ENCODE data around the gene FAM98B. TPM values are rescaled to one million over a fixed set of nuclear protein-coding genes. Genes with fewer than 3 reads are reported as not detected.

FAM98B gene
- total RNA-seq, 1 donor = 9.8 TPM

DNA sequence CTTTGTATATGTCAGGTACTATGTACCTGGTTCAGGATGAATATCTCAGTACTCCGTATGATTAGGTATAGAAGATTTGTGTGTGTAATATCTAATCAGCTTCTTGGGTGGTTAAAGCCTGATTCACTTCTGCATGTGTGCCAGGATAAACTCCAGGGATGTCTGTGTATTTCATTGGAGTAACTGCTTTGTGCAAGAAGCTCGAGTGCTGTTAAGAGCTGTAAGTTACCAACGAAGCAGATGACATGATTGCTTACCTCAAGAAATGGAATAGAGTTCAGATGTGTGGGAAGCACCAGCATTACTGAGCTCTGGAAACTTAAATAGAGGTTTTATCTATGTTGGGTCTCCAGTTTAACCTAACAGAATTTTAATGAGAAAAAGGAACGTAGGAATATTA lies 23.7 kb downstream of the FAM98B start:
- Histone ChIP-seq H3K4me2 (ENCODE audit: insufficient read depth, low read length) (no peak overlapping the region), H3K9me3 (ENCODE audit: low read depth, low read length) (no peaks in the 10 kb centered on the region), H3K4me3 (ENCODE audit: insufficient read depth, low read length) (no peak overlapping the region), H3K27me3 (ENCODE audit: insufficient read depth, low read length) (no peaks in the 10 kb centered on the region), H3K79me2 (ENCODE audit: insufficient read depth, low read length) (no peaks in the 10 kb centered on the region), H2AFZ (ENCODE audit: low read length) (no peak overlapping the region), H4K20me1 (ENCODE audit: insufficient read depth, low read length) (no peaks in the 10 kb centered on the region), H3K4me1 (ENCODE audit: insufficient read depth, low read length) (peaks cover 13% of the 10 kb centered on the region), H3K27ac (ENCODE audit: low read depth, low read length) (no peak overlapping the region), H3K36me3 (ENCODE audit: insufficient read depth, low read length) (peaks cover 18% of the 10 kb centered on the region)
- no peak for DNase-seq (ENCODE audit: insufficient read length, low spot score, missing footprints)
- TF ChIP-seq, protein P1, sequence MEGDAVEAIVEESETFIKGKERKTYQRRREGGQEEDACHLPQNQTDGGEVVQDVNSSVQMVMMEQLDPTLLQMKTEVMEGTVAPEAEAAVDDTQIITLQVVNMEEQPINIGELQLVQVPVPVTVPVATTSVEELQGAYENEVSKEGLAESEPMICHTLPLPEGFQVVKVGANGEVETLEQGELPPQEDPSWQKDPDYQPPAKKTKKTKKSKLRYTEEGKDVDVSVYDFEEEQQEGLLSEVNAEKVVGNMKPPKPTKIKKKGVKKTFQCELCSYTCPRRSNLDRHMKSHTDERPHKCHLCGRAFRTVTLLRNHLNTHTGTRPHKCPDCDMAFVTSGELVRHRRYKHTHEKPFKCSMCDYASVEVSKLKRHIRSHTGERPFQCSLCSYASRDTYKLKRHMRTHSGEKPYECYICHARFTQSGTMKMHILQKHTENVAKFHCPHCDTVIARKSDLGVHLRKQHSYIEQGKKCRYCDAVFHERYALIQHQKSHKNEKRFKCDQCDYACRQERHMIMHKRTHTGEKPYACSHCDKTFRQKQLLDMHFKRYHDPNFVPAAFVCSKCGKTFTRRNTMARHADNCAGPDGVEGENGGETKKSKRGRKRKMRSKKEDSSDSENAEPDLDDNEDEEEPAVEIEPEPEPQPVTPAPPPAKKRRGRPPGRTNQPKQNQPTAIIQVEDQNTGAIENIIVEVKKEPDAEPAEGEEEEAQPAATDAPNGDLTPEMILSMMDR (IDR thresholded peaks at IDR 0.05; ENCODE audit: extremely low read depth, low read depth, low read length) = no peak

DNA sequence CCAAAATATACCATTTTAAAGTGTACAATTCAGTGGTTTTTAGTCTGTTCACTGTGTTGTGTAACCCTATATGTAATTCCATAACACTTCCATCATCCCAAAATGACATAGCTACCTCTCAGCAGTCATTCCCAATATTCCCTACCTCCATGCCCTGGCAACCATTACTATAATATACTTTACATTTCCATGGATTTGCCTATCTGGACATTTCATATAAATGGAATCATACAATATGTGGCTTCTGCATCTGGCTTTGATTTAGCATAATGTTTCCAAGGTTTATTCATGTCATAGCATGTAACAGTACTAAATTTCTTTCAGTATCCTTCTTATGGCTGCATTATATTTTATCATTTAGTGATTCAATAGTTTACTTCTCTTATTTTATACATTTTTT lies 25.3 kb downstream of the FAM98B start:
- Histone ChIP-seq H3K4me3 (ENCODE audit: insufficient read depth, low read length) (no peak overlapping the region), H2AFZ (ENCODE audit: low read length) (no peak overlapping the region), H3K4me2 (ENCODE audit: insufficient read depth, low read length) (no peak overlapping the region), H3K27me3 (ENCODE audit: insufficient read depth, low read length) (no peaks in the 10 kb centered on the region), H3K79me2 (ENCODE audit: insufficient read depth, low read length) (no peaks in the 10 kb centered on the region), H3K27ac (ENCODE audit: low read depth, low read length) (peak overlapping the region; percentile 53), H3K4me1 (ENCODE audit: insufficient read depth, low read length) (peaks cover 13% of the 10 kb centered on the region), H3K36me3 (ENCODE audit: insufficient read depth, low read length) (peaks cover 17% of the 10 kb centered on the region), H3K9me3 (ENCODE audit: low read depth, low read length) (no peaks in the 10 kb centered on the region), H4K20me1 (ENCODE audit: insufficient read depth, low read length) (no peaks in the 10 kb centered on the region)
- no peak for DNase-seq (ENCODE audit: insufficient read length, low spot score, missing footprints)
- TF ChIP-seq, protein P1 (IDR thresholded peaks at IDR 0.05; ENCODE audit: extremely low read depth, low read depth, low read length) = no peak

DNA sequence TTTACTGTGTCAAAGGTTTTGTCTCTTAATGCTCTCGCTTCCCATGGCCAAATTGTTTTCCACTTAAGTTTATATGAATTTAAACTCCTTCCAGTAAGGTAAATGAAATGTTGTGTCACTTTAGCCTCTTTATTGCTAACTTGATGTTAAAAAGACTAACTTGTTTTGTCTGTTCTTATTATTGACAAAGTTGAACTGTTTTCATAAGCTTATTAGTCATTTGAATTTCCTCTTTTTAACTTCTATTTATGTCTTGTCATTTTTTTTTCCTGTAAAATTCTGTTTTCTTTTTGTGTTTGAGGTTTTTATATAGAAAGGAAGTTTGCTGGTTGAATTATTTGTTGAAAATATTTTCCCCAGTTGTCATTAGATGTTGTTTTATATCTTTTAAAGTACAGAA lies 25.8 kb downstream of the FAM98B start:
- Histone ChIP-seq H3K4me2 (ENCODE audit: insufficient read depth, low read length) (peak overlapping the region; percentile 19), H4K20me1 (ENCODE audit: insufficient read depth, low read length) (no peaks in the 10 kb centered on the region), H3K27ac (ENCODE audit: low read depth, low read length) (peak overlapping the region; percentile 53), H3K27me3 (ENCODE audit: insufficient read depth, low read length) (no peaks in the 10 kb centered on the region), H3K9me3 (ENCODE audit: low read depth, low read length) (no peaks in the 10 kb centered on the region), H3K79me2 (ENCODE audit: insufficient read depth, low read length) (no peaks in the 10 kb centered on the region), H3K4me3 (ENCODE audit: insufficient read depth, low read length) (no peak overlapping the region), H2AFZ (ENCODE audit: low read length) (no peak overlapping the region), H3K36me3 (ENCODE audit: insufficient read depth, low read length) (peaks cover 12% of the 10 kb centered on the region), H3K4me1 (ENCODE audit: insufficient read depth, low read length) (peaks cover 13% of the 10 kb centered on the region)
- TF ChIP-seq, protein P1 (IDR thresholded peaks at IDR 0.05; ENCODE audit: extremely low read depth, low read depth, low read length) = no peak
- no peak for DNase-seq (ENCODE audit: insufficient read length, low spot score, missing footprints)

DNA sequence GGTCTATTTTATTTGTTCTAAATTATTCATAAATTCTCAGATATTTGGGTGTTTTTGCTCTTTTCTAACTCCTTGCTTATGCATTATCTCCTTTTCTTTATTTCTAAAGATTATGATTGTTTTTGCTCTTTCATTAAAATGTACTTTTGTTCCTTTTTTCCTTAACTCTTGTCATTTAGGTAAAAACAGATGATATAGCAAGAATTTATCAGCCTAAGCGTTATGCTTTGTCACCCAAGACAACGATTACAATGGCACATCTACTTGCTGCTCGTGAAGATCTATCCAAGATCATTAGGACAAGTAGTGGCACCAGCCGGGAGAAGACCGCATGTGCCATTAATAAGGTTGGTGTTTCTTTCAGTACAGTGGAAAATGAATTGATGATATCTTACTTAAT lies 27.2 kb downstream of the FAM98B start:
- no peak for DNase-seq (ENCODE audit: insufficient read length, low spot score, missing footprints)
- Histone ChIP-seq H4K20me1 (ENCODE audit: insufficient read depth, low read length) (no peaks in the 10 kb centered on the region), H3K4me3 (ENCODE audit: insufficient read depth, low read length) (no peak overlapping the region), H3K4me1 (ENCODE audit: insufficient read depth, low read length) (peaks cover 13% of the 10 kb centered on the region), H3K36me3 (ENCODE audit: insufficient read depth, low read length) (peaks cover 6% of the 10 kb centered on the region), H3K79me2 (ENCODE audit: insufficient read depth, low read length) (no peaks in the 10 kb centered on the region), H3K4me2 (ENCODE audit: insufficient read depth, low read length) (no peak overlapping the region), H3K27me3 (ENCODE audit: insufficient read depth, low read length) (no peaks in the 10 kb centered on the region), H2AFZ (ENCODE audit: low read length) (no peak overlapping the region), H3K27ac (ENCODE audit: low read depth, low read length) (no peak overlapping the region), H3K9me3 (ENCODE audit: low read depth, low read length) (no peaks in the 10 kb centered on the region)
- TF ChIP-seq, protein P1 (IDR thresholded peaks at IDR 0.05; ENCODE audit: extremely low read depth, low read depth, low read length) = no peak
